GM08714 (cell line): ENCODE results near the gene FGF21.
A peak's percentile ranks its signal among the peaks of the same experiment; 100 is the strongest.

Experiments used
- H3K4me3 ChIP-seq: fragments of 200-500 bp; sonication (Bioruptor generic); 2 replicates; pipeline ENCODE4 v1.5.1; 2014; ENCODE audit warnings: mild to moderate bottlenecking, low read length, inconsistent platforms
- ZNF274 ChIP-seq: IDR thresholded peaks from 2 replicates; pipeline ENCODE4 v1.6.1; 2012; ENCODE audit warnings: mild to moderate bottlenecking, low read depth, low read length

Gene FGF21

DNA sequence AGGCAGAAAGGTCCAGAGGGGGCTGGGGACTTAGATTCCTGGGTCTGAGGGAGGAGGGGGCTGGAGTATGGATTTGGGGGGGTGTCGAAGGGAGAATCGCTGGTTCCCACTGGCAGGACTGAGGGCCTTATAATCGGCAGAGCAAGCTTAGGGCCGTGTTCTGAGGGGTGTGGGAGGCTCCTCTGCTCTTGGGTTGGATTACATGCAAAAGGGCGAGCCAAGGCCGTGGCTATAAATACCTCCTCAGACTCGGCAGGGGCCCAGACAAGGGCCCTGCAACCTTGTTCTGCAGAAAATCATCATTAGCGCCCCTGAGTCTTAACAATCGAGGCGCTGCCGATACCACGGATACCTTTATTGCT is 35.1 kb upstream of the FGF21 start:
- H3K4me3 ChIP-seq, result no peak overlapping the region
- TF ChIP-seq ZNF274, result no peak

GRCh38 chr19:48720613-48721296 is 34.6 kb upstream of the FGF21 start:
- H3K4me3 ChIP-seq, result peak overlapping the region; percentile 57; the same call in 1 of the 2 replicates
- TF ChIP-seq ZNF274, result no peak

GRCh38 chr19:48722196-48722708 is 33.1 kb upstream of the FGF21 start:
- TF ChIP-seq ZNF274, result no peak
- no peak overlapping the region for H3K4me3 ChIP-seq

DNA sequence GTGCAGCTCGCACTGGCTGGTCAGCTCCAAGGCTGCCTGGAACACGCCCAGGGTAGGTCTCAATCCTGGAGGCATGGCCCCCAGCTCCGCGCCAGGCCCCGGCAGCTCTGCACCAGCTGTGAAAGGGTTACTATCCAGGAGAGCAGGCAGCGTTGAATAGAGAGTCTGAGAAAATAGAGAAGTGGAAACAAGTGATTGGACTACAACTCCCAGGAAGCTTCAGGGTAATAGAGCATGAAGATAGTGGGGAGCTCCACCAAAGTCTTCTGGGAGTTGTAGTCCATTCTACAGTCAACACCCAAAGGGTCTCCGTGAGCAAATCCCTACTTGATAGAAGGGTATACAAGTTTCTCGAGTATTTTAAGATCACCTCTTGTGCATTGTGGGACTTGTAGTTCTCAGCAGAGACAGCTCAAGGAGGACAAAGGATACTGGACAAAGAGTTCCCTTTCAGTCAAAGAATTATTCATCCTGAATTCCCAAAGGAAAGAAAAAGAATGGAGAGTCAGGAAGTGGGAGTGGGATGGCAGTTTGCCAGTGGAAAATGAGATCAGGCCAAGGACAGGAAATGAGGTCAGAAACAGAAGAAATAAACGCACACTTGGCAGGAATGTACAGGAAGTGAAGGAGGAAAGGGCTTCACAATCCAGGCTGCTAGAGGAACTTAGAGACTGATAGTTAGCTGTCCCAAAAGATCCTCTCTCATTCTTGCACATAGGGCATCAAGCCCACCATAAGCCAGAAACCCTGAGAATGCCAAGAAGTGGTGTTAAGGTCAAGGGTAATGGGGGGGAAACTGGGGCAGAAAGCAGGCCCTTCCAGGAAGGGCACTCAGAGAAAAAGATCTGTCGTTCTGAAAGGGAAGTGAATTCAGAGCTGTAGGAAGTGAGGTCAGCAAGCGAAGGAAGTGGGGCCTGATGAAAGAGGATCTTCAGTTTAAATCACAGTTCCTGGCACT is 30.2 kb upstream of the FGF21 start:
- H3K4me3 ChIP-seq, result no peak overlapping the region
- TF ChIP-seq ZNF274, result no peak

DNA sequence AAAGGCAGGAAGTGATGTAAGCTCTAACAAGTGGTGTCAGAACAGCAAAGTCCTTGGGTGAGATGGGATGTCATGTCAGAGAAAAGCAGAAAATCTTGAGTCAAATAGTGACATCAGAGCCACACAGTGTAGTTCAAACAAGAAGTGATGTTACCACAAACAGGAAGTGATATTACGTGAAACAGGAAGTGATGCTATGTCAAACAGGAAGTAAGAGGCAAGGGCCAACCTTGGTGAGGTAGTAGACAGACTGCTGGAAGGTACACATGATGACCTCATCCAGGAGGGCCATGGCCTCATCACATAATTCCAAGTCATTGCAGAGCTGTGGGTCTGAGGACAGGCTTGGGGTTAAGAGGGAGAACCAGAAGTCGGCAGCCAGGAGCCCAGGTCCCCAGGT is 28.8 kb upstream of the FGF21 start:
- TF ChIP-seq ZNF274, result no peak
- no peak overlapping the region for H3K4me3 ChIP-seq

- no peak for TF ChIP-seq ZNF274
- H3K4me3 ChIP-seq, result no peak overlapping the region
These were observed 26.2 kb upstream of the FGF21 start for GRCh38 chr19:48728911-48729664.

GRCh38 chr19:48731452-48731851 is 23.9 kb upstream of the FGF21 start:
- TF ChIP-seq ZNF274, result no peak
- no peak overlapping the region for H3K4me3 ChIP-seq

DNA sequence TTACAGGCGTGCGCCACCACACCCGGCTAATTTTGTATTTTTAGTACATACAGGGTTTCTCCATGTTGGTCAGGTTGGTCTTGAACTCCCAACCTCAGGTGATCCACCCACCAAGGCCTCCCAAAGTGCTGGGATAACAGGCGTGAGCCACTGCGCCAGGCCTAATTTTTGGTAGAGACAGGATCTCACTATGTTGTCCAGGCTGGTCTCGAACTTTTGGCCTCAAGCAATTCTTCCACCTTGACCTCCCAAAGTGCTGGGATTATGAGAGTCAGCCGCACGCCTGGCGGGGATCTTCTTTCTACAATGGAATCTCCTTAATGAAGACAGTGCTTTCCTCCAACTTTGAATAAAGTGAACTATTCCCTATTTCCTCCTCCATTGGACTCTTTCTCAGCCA is 20.7 kb upstream of the FGF21 start:
- no peak for TF ChIP-seq ZNF274
- no peak overlapping the region for H3K4me3 ChIP-seq

- H3K4me3 ChIP-seq, result no peak overlapping the region
- no peak for TF ChIP-seq ZNF274
These were observed 20.2 kb upstream of the FGF21 start for GRCh38 chr19:48735031-48735615.

DNA sequence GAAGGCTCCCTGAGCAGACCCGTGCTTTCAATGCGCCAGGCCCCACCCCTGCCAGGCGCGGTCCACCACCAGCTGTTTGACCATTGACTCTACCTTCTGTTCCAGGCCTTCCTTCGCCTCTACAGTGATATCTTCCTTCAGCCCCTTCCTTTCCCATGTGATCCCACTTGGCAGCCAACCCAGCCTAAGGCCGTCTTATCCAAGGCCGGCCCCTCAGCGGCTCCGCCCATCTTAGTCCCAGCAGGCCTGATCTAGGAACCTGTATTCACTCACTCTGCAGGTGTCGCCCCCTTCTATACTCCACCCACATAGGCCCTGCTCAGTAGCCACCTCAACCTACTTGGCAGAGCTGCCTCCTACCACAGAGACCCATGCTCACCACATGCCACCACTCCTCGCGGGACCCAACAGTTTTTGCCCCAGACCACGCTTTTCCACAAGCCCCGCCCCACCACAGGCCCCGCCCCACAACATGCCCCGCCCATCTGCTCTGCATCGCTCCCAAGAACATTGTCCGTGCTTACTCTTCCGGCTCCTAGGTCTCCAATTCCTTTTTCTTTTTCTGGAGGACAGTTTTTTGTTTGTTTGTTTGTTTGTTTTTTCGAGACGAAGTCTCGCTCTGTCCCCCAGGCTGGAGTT is 17.8 kb upstream of the FGF21 start:
- H3K4me3 ChIP-seq, result no peak overlapping the region
- TF ChIP-seq ZNF274, result no peak

DNA sequence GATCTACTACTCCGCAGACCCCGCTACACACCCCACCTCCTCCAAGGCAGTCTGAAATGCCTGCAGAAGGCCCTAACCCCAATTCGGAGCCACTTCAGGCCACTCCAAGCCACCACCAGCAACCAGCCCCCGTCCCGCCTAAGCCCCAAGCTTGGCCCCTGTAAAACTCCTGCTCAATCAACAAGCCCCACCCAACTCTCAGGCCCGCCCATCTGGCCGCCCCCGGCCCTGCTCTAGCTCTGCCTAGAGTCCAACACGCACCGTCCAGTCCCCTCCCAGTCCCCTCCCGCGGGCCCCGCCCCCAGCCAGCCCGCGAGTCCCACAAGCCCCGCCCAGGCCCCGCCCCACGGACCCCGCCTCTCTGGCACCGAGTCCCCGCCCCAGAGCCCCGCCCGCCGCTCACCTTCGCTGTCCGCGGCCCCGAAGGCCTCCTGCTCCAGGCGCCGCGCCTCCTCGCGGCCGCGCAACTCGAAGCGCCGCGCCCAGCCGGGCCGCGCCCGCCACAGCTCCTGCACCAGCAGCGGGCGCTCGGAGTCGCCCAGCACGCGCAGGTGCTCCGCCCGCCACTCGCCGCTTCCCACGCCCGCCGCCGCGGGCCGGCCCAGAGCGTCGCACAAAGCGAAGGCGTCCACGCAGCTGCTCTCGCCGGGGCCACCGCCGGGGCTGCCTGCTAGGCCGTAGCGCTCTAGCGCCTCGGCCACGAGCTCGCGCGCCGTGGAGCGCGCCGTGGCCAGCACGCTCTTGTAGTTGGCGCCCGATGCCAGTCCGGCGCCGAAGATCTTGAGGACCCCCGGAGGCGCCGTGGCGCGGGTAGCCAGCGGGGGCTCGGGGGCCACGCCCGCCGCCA is 16.5 kb upstream of the FGF21 start:
- H3K4me3 ChIP-seq, result peak overlapping the region; percentile 14; the same call in 1 of the 2 replicates
- TF ChIP-seq ZNF274, result no peak

- TF ChIP-seq ZNF274, result no peak
- H3K4me3 ChIP-seq, result peak overlapping the region; percentile 14; the same call in 1 of the 2 replicates
These were observed 15.7 kb upstream of the FGF21 start for GRCh38 chr19:48739404-48740163.
